DND-41 (cell line): Measurements from ENCODE around the gene ZNF518B.

Experiments used
- EZH2 ChIP-seq: IDR thresholded peaks from 3 replicates; pipeline ENCODE4 v1.6.1; 2012; ENCODE audit warnings: borderline replicate concordance, low read depth, mild to moderate bottlenecking, moderate library complexity, low read length, inconsistent platforms; ENCODE audit not compliant: severe bottlenecking
- TF ChIP-seq, protein P1 (sequence below): IDR thresholded peaks from 2 replicates; pipeline ENCODE4 v1.5.1; 2012; ENCODE audit warnings: borderline replicate concordance, low read length, moderate library complexity, mild to moderate bottlenecking; ENCODE audit not compliant: poor library complexity, severe bottlenecking; ENCODE audit errors: extremely low read depth

DNA sequence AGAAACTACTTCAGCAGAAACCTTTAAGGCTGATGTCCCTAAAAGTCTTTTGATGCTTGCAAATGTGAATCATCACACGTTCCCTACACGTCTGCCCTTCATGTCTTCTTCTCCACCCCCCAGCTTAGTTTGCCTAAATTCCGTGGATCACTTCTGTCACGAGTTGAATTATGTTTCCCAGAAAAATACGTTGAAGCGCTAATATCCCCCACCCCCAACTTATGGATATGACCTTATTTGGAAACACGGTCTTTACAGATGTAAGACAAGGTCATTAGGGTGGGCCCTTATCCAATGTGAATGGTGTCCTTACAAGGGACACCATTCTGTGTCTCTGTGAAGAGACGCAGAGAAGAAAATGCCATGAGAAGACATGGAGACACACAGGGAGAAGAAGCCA lies 2.1 kb upstream of the ZNF518B start:
- TF ChIP-seq, protein P1, sequence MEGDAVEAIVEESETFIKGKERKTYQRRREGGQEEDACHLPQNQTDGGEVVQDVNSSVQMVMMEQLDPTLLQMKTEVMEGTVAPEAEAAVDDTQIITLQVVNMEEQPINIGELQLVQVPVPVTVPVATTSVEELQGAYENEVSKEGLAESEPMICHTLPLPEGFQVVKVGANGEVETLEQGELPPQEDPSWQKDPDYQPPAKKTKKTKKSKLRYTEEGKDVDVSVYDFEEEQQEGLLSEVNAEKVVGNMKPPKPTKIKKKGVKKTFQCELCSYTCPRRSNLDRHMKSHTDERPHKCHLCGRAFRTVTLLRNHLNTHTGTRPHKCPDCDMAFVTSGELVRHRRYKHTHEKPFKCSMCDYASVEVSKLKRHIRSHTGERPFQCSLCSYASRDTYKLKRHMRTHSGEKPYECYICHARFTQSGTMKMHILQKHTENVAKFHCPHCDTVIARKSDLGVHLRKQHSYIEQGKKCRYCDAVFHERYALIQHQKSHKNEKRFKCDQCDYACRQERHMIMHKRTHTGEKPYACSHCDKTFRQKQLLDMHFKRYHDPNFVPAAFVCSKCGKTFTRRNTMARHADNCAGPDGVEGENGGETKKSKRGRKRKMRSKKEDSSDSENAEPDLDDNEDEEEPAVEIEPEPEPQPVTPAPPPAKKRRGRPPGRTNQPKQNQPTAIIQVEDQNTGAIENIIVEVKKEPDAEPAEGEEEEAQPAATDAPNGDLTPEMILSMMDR: no peak
- TF ChIP-seq EZH2: no peak
